ENCODE data around the gene FLII. TPM values are rescaled to one million over a fixed set of nuclear protein-coding genes. Genes with fewer than 3 reads are reported as not detected.

The FLII gene
- total RNA-seq, 1 donor from 2014 or later = 248 TPM

DNA sequence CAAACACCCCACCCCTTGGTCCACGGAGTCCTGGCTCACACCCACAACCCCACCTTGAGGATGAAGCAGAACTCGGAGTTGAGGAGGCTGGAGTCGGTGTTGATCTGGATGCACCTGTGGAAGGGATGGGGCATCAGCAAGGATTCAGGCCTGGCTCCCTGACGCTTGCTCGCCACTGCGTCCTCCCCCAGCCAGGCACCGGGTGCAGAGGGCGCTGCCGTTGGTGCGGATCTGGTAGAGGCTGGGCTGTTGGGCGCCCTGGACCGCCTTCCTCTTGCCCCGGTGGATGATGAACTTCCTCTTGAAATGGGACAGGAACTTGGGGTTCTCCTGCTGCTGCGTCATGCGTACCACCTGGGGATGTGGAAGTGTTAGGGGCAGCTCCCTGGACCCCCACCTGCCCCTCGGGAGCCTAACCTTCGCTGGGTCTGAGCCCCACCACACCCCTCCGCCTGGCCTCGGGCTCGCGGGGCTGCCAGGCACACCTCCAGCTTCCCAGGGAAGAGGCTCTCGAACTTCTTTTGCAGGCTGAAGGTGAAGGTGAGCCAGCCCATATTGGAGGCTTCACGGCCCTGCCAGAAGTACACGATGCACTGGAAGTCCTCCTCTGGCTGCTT, 12.3 kb downstream of the FLII start:
- Mint-ChIP-seq H3K36me3 (peaks cover 12% of the 10 kb centered on the region), H3K4me3 (no peak overlapping the region), H3K4me1 (ENCODE audit: unreplicated experiment) (peaks cover 15% of the 10 kb centered on the region), H3K27me3 (no peaks in the 10 kb centered on the region), H3K9me3 (no peaks in the 10 kb centered on the region), H3K27ac (no peak overlapping the region)
- no peak for DNase-seq (ENCODE audit: extremely low spot score, unreplicated experiment)
- TF ChIP-seq, protein P1, sequence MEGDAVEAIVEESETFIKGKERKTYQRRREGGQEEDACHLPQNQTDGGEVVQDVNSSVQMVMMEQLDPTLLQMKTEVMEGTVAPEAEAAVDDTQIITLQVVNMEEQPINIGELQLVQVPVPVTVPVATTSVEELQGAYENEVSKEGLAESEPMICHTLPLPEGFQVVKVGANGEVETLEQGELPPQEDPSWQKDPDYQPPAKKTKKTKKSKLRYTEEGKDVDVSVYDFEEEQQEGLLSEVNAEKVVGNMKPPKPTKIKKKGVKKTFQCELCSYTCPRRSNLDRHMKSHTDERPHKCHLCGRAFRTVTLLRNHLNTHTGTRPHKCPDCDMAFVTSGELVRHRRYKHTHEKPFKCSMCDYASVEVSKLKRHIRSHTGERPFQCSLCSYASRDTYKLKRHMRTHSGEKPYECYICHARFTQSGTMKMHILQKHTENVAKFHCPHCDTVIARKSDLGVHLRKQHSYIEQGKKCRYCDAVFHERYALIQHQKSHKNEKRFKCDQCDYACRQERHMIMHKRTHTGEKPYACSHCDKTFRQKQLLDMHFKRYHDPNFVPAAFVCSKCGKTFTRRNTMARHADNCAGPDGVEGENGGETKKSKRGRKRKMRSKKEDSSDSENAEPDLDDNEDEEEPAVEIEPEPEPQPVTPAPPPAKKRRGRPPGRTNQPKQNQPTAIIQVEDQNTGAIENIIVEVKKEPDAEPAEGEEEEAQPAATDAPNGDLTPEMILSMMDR (conservative IDR thresholded peaks at IDR 0.05) = no peak

DNA sequence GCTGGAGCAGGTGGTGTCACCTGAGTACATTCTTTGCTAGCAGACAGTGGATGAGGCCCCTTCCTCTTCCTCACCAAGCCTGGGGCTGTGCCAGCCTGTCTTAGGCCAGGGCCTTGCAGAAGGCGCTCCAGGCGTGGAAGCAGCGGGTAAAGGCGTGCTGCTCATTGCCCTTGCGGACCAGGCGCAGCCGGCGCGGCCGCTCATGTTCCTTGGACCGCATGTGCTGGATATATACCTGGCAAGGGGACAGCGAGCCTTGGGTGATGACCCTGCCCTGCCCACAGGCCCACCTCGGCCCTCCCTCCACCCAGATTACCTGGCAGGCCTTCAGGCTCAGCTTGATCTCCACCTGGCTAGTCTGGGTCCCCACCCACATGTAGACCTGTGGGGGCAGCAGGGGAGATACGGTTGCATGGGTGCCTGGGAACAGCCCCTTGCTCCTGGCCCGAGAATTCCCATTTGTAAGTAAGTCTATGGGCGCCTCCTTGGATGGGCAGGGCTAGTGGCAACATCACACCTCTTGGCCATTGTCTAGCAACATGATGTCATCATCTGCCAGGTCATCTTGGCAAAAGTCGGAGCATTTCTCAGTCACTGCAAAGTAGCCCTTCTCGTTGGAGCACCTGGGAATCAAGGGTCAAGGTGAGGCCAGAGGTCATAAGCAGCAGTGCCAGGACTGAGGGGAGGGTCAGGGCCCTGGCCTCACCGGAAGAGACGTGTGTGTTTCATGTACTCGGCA, 13.3 kb downstream of the FLII start:
- Mint-ChIP-seq H3K4me3 (no peak overlapping the region), H3K27ac (no peak overlapping the region), H3K4me1 (ENCODE audit: unreplicated experiment) (peaks cover 12% of the 10 kb centered on the region), H3K36me3 (peaks cover 8% of the 10 kb centered on the region), H3K9me3 (no peaks in the 10 kb centered on the region), H3K27me3 (no peaks in the 10 kb centered on the region)
- no peak for DNase-seq (ENCODE audit: extremely low spot score, unreplicated experiment)
- TF ChIP-seq, protein P1 (conservative IDR thresholded peaks at IDR 0.05) = no peak

DNA sequence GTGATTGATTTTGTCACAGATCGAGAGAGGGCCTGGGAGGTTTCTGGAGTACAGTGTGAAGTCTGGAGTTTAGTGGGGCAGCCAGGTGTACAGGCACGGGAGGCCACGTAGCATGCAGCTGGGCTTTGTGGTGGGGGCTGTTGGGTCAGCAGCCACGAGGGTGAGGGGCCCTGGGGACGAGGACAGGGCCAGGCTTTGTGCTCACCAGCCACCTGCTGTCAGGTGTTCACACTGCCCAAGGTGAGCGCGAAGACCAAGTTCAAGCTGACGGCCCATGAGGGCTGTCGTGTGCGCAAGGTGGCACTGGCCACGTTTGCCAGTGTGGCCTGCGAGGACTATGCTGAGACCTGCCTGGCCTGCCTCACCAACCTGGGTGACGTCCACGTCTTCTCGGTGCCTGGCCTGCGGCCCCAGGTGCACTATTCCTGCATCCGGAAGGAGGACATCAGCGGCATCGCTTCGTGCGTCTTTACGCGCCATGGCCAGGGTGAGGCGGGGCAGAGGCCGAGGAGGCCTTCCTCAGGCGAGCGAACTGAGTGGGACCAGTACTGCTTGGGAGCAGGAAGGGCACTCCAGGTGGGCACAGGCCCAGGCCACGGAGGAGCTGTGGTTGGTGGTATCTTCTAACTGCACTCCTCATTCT, 17.2 kb downstream of the FLII start:
- no peak overlapping the region for H3K27ac Mint-ChIP-seq
- no peaks in the 10 kb centered on the region for H3K27me3 Mint-ChIP-seq
- no peaks in the 10 kb centered on the region for H3K36me3 Mint-ChIP-seq
- no peak for DNase-seq (ENCODE audit: extremely low spot score, unreplicated experiment)
- H3K9me3 Mint-ChIP-seq = no peaks in the 10 kb centered on the region
- no peak overlapping the region for H3K4me3 Mint-ChIP-seq
- TF ChIP-seq, protein P1 (conservative IDR thresholded peaks at IDR 0.05) = no peak
- no peaks in the 10 kb centered on the region for H3K4me1 Mint-ChIP-seq (ENCODE audit: unreplicated experiment)

- Mint-ChIP-seq H3K4me3 (no peak overlapping the region), H3K4me1 (ENCODE audit: unreplicated experiment) (no peaks in the 10 kb centered on the region), H3K27ac (no peak overlapping the region), H3K27me3 (no peaks in the 10 kb centered on the region), H3K9me3 (no peaks in the 10 kb centered on the region), H3K36me3 (no peaks in the 10 kb centered on the region)
- no peak for DNase-seq (ENCODE audit: extremely low spot score, unreplicated experiment)
- TF ChIP-seq, protein P1 (conservative IDR thresholded peaks at IDR 0.05) = no peak
These were observed 18.1 kb downstream of the FLII start for GRCh38 chr17:18240449-18240848.

DNA sequence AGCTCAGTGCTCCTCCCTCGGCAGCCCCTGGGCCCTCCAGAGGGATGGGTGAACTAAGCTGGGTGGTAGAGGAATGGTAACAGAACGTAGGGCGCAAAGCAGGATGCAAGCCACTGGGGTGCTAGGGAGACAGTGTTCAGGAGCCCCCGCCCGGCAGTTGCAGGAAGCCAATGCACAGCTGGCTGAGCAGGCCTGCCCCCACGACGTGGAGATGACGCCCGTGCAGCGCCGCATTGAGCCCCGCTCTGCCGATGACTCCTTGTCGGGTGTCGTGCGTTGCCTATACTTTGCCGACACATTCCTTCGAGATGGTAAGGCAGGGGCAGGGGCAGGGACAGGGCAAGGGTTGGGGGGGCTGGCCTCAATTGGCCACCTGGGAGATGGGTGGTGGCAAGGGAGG, 20.2 kb downstream of the FLII start:
- DNase-seq (ENCODE audit: extremely low spot score, unreplicated experiment) = no peak
- Mint-ChIP-seq H3K9me3 (no peaks in the 10 kb centered on the region), H3K27ac (no peak overlapping the region), H3K27me3 (no peaks in the 10 kb centered on the region), H3K36me3 (no peaks in the 10 kb centered on the region), H3K4me3 (no peak overlapping the region), H3K4me1 (ENCODE audit: unreplicated experiment) (no peaks in the 10 kb centered on the region)
- TF ChIP-seq, protein P1 (conservative IDR thresholded peaks at IDR 0.05) = no peak

Measured in type B pancreatic cell (in vitro differentiated cells).